Measurements from ENCODE around the gene AREL1.

AREL1 gene

GRCh38 chr14:74658535-74659131 is 54.2 kb downstream of the AREL1 start:
- no peak for DNase-seq (ENCODE audit: low read depth)

GRCh38 chr14:74656964-74657363 is 55.9 kb downstream of the AREL1 start:
- DNase-seq (ENCODE audit: low read depth) = no peak

- DNase-seq (ENCODE audit: low read depth) = no peak
Measured at GRCh38 chr14:74655599-74656395, 57.1 kb downstream of the AREL1 start.

GRCh38 chr14:74654931-74655330 is 57.9 kb downstream of the AREL1 start:
- DNase-seq (ENCODE audit: low read depth) = no peak

GRCh38 chr14:74653386-74654138 is 59.3 kb downstream of the AREL1 start:
- DNase-seq (ENCODE audit: low read depth) = no peak

DNA sequence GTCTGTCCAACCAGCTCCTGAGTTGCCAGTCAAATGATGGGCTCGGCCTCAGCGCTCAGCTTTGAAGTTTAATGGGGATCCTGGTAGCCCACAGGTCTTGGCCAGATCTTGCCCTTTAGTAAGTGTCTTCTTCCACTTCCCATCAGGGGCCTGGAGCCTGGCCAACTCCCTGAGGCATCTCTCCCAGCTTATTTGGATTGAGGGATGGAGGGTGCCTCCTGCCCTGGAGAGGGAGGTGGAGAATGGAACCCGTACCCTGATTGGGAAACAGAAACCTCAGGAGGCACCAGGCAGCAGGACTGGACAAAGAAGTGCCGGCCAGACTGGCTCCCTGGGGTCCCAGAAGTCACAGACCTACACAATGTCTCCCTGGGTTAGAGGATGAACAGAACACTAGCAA is 60.3 kb downstream of the AREL1 start:
- no peak for DNase-seq (ENCODE audit: low read depth)

DNA sequence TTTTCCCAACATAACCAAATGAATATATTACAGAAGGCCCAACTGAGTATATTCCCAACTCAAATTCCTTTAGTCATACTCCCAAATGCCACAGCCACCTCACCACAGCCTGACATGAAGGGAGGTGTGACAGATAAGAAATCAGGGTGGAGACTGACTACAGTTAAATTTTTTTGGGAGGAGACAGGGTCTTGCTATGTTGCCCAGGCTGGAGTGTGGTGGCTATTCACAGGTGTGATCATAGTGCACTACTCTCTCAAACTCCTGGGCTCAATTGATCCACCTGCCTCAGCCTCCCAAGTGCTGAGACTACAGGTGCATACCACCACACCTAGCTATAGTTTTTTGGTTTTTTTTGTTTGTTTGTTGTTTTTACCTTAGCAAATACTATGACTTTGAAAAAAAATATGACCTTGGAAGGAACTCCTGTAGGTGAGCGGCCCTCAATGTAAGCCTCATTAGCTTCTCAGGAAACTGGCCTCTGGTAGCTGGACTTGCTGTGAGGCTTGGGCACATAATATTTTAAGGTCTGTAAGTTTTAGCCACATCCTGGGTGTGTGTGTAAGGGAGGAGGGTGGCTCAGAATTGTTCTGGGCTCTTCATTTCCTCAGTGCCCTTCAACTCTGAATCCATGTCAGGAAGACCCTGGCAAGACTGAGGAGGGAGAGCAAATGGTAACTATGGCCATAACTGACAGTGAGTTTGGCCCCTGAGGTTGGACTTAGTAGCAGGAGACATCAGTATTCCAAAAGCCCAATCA is 61.8 kb downstream of the AREL1 start:
- no peak for DNase-seq (ENCODE audit: low read depth)

GRCh38 chr14:74649673-74650072 is 63.2 kb downstream of the AREL1 start:
- DNase-seq (ENCODE audit: low read depth) = no peak

GRCh38 chr14:74649167-74649566 is 63.7 kb downstream of the AREL1 start:
- DNase-seq (ENCODE audit: low read depth) = no peak

GRCh38 chr14:74648601-74649000 is 64.3 kb downstream of the AREL1 start:
- DNase-seq (ENCODE audit: low read depth) = no peak

DNA sequence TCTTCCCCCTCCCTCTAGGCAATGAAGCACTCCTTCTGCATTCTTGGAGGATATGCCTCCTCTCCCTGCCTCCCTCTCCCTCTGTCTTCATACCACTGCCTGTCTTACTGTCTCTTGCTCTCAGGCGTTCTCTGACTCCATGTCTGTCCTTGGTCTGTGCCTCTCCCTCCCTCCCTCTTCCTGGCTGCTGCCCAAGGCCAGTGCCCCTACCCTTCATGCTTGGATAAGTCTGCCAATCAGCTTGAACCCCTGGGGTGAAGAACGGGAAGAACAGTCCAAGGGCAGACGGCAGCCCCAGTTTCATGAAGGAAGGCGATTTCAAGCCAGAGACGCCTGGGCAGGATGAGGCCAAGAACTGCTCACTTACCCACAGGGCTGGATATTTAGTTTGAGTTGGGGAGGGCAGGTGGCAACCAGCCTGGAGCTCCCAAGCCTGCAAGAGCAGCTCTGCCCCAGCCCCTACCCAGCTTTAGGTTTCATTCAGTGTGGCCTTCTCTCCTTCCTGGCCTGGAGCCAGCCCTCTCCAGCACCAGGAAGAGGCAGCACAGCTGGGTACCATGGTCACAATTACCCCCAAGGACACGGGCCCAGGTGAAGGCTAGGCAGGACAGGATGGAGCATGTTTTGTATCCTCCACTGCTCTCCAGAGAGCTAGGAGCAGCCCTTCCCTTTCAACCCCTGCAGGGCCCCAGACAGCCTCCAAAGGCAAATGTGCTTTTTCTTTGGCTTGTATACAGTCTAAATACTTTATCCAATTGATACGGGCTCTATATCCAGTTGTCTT is 65.0 kb downstream of the AREL1 start:
- DNase-seq (ENCODE audit: low read depth) = no peak

GRCh38 chr14:74647061-74647677 is 65.7 kb downstream of the AREL1 start:
- no peak for DNase-seq (ENCODE audit: low read depth)

- no peak for DNase-seq (ENCODE audit: low read depth)
Measured at GRCh38 chr14:74645756-74646470, 67.0 kb downstream of the AREL1 start.

- DNase-seq (ENCODE audit: low read depth) = no peak
Measured at GRCh38 chr14:74645244-74645643, 67.6 kb downstream of the AREL1 start.

GRCh38 chr14:74641601-74642391 is 71.1 kb downstream of the AREL1 start:
- DNase-seq (ENCODE audit: low read depth) = no peak

DNA sequence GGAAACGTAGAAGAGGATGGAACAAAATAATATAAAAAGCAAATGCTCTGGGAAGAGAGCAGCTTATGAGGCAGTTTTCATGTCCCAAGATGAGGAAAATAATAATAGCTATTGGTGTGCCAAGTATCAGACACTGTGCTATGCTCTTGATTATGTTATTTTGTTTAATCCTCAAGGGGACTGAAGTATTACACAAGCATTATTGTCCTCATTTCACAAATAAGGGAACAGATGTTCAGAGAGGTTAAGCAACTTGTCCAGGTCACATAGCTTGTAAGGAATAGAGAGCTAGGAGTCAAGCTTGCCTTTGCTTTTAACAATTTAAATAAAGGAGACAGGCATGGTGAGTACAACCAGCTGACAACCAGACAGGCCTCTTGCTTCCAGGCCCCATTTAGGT is 73.9 kb downstream of the AREL1 start:
- DNase-seq (ENCODE audit: low read depth) = no peak

- no peak for DNase-seq (ENCODE audit: low read depth)
Measured at GRCh38 chr14:74638066-74638465, 74.8 kb downstream of the AREL1 start.

GRCh38 chr14:74637178-74637550 is 75.7 kb downstream of the AREL1 start:
- no peak for DNase-seq (ENCODE audit: low read depth)

GRCh38 chr14:74636424-74637177 is 76.3 kb downstream of the AREL1 start:
- DNase-seq (ENCODE audit: low read depth) = no peak

All from stimulated activated CD4-positive, alpha-beta T cell treated with anti-CD3 and anti-CD28 coated beads, Interleukin-2, amount 100 ng/mL, for 4 hours (primary cell).